Measurements from ENCODE around the gene GGT1.
"Not testable (repeated sequence)": the region's sequence is repeated elsewhere in the genome, so short reads cannot be mapped to it uniquely, and the experiment has no call there.

- not testable (repeated sequence) for TF ChIP-seq CTCF (conservative IDR thresholded peaks at IDR 0.05; ENCODE audit: low read depth in 2 of 2); EZH2 (IDR thresholded peaks at IDR 0.05; ENCODE audit: low read depth, unreplicated experiment); ZNF331 (CRISPR knock-in tag; IDR thresholded peaks at IDR 0.05; ENCODE audit: low read depth)
Observed at GRCh38 chr22:24599958-24600715, 2.9 kb upstream of the GGT1 start.
